Loucy (cell line): ENCODE measurements around the gene ARL3.

Source experiments
- H2AFZ ChIP-seq: fragments of 200-600 bp; sonication (generic); 2 replicates; pipeline ENCODE4 v1.6.0; 2016; ENCODE audit warnings: antibody characterized with exemption, mild to moderate bottlenecking, low read length, moderate library complexity
- H3F3A ChIP-seq: fragments of 200-600 bp; 2 replicates; pipeline ENCODE4 v1.6.0; 2016; ENCODE audit warnings: antibody characterized with exemption, low read depth, mild to moderate bottlenecking
- H3K27me3 ChIP-seq: fragments of 200-600 bp; sonication (generic); 2 replicates; pipeline ENCODE4 v1.6.1; 2014; ENCODE audit warnings: low read length, mild to moderate bottlenecking; ENCODE audit not compliant: insufficient read depth, poor library complexity, severe bottlenecking
- H3K36me3 ChIP-seq: fragments of 200-600 bp; sonication (generic); 2 replicates; pipeline ENCODE4 v1.6.1; 2016; ENCODE audit warnings: low read length; ENCODE audit not compliant: insufficient read depth
- H3K4me1 ChIP-seq: fragments of 200-600 bp; sonication (generic); 2 replicates; pipeline ENCODE4 v1.5.1; 2014; ENCODE audit warnings: low read length, mild to moderate bottlenecking; ENCODE audit not compliant: insufficient read depth, poor library complexity, severe bottlenecking
- H3K4me2 ChIP-seq: fragments of 200-600 bp; sonication (generic); 2 replicates; pipeline ENCODE4 v1.6.0; 2014; ENCODE audit warnings: antibody characterized with exemption, low read length, low read depth, mild to moderate bottlenecking; ENCODE audit not compliant: poor library complexity, severe bottlenecking
- H3K4me3 ChIP-seq: fragments of 200-600 bp; sonication (generic); 2 replicates; pipeline ENCODE4 v1.5.1; 2014; ENCODE audit warnings: low read length, mild to moderate bottlenecking, mixed read lengths; ENCODE audit not compliant: poor library complexity, severe bottlenecking
- H3K79me2 ChIP-seq: fragments of 200-600 bp; sonication (generic); 2 replicates; pipeline ENCODE4 v1.6.1; 2014; ENCODE audit warnings: low read length; ENCODE audit not compliant: insufficient read depth
- H3K9ac ChIP-seq: fragments of 200-600 bp; sonication (generic); 2 replicates; pipeline ENCODE4 v1.6.0; 2014; ENCODE audit warnings: mild to moderate bottlenecking, low read depth, low read length, moderate library complexity; ENCODE audit not compliant: poor library complexity, severe bottlenecking
- H3K9me2 ChIP-seq: fragments of 200-600 bp; sonication (generic); replicated peaks from 2 replicates; pipeline ENCODE4 v1.6.1; 2016; ENCODE audit warnings: low read depth, low read length, mixed read lengths
- H3K9me3 ChIP-seq: fragments of 200-600 bp; sonication (generic); 2 replicates; pipeline ENCODE4 v1.6.1; 2014; ENCODE audit warnings: mild to moderate bottlenecking, antibody characterized with exemption, low read length, low read depth; ENCODE audit not compliant: insufficient read depth
- H4K20me1 ChIP-seq: fragments of 200-600 bp; sonication (generic); 2 replicates; pipeline ENCODE4 v1.6.0; 2014; ENCODE audit warnings: antibody characterized with exemption, low read length, mild to moderate bottlenecking; ENCODE audit not compliant: insufficient read depth, poor library complexity, severe bottlenecking
- EZH2phosphoT487 ChIP-seq: fragments of 200-600 bp; IDR thresholded peaks from 2 replicates; pipeline ENCODE4 v1.6.1; 2018; ENCODE audit warnings: antibody characterized with exemption, mild to moderate bottlenecking, moderate library complexity, borderline replicate concordance
- TF ChIP-seq, protein P1 (sequence below): fragments of 200-600 bp; sonication (generic); conservative IDR thresholded peaks from 2 replicates; pipeline ENCODE4 v1.5.1; 2014; ENCODE audit warnings: mild to moderate bottlenecking, antibody characterized with exemption, low read length

The ARL3 gene

DNA sequence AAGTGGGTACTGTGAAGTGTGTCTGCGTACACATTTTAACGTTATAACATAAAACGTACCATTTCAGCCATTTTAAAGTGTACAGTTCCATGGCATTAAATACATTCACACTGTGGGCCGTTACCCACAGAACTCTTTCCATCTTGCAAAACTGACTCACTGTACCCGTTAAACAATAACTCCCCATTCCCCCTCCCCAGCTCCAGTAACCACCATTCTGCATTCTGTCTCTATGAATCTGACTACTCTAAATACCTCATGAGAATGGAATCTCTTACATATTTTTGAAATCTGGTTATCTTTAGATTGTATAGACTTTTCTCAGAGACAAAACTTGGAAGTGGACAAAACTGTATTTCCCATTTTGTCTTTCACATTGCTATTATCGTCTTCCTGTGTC lies 9.3 kb downstream of the ARL3 start:
- H3K79me2 ChIP-seq, result no peaks in the 10 kb centered on the region; the same call in 1 of the 2 replicates
- no peaks in the 10 kb centered on the region for H3K27me3 ChIP-seq
- H2AFZ ChIP-seq, result no peak overlapping the region
- no peaks in the 10 kb centered on the region for H3F3A ChIP-seq
- TF ChIP-seq, protein P1, sequence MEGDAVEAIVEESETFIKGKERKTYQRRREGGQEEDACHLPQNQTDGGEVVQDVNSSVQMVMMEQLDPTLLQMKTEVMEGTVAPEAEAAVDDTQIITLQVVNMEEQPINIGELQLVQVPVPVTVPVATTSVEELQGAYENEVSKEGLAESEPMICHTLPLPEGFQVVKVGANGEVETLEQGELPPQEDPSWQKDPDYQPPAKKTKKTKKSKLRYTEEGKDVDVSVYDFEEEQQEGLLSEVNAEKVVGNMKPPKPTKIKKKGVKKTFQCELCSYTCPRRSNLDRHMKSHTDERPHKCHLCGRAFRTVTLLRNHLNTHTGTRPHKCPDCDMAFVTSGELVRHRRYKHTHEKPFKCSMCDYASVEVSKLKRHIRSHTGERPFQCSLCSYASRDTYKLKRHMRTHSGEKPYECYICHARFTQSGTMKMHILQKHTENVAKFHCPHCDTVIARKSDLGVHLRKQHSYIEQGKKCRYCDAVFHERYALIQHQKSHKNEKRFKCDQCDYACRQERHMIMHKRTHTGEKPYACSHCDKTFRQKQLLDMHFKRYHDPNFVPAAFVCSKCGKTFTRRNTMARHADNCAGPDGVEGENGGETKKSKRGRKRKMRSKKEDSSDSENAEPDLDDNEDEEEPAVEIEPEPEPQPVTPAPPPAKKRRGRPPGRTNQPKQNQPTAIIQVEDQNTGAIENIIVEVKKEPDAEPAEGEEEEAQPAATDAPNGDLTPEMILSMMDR, result no peak
- no peak for TF ChIP-seq EZH2phosphoT487
- no peak overlapping the region for H3K4me3 ChIP-seq
- H3K9ac ChIP-seq, result no peak overlapping the region
- no peaks in the 10 kb centered on the region for H3K36me3 ChIP-seq
- no peak overlapping the region for H3K4me2 ChIP-seq
- peaks cover 13% of the 10 kb centered on the region for H3K4me1 ChIP-seq
- no peaks in the 10 kb centered on the region for H3K9me2 ChIP-seq
- no peaks in the 10 kb centered on the region for H4K20me1 ChIP-seq
- H3K9me3 ChIP-seq, result no peaks in the 10 kb centered on the region

DNA sequence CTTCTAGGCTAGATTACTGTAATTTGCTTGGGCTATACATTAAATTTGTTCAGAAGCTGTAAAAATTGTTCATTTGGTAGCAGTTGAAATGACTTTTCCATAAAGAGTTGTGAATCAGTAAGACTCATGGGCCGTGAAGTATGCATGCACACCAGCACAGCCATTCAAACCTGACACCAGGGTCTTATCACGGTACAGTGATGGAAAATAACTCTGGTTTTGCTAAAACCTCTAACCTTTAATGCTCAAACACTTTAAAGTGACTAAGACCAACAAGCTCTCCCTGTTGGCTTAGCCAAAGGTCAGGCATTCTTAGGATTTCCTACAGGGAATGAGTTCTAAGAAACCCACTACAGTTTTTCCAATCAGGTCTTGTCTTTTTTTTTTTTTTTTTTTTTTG lies 11.5 kb downstream of the ARL3 start:
- peaks cover 8% of the 10 kb centered on the region; the same call in 1 of the 2 replicates for H3K36me3 ChIP-seq
- no peak overlapping the region for H3K9ac ChIP-seq
- H3K4me2 ChIP-seq, result no peak overlapping the region
- H3K9me2 ChIP-seq, result no peaks in the 10 kb centered on the region
- no peaks in the 10 kb centered on the region for H3F3A ChIP-seq
- no peak overlapping the region for H3K4me3 ChIP-seq
- no peaks in the 10 kb centered on the region for H4K20me1 ChIP-seq
- no peaks in the 10 kb centered on the region for H3K27me3 ChIP-seq
- TF ChIP-seq, protein P1, result no peak
- no peak for TF ChIP-seq EZH2phosphoT487
- H3K79me2 ChIP-seq, result no peaks in the 10 kb centered on the region; the same call in 1 of the 2 replicates
- H3K9me3 ChIP-seq, result no peaks in the 10 kb centered on the region
- peaks cover 12% of the 10 kb centered on the region for H3K4me1 ChIP-seq
- no peak overlapping the region for H2AFZ ChIP-seq

DNA sequence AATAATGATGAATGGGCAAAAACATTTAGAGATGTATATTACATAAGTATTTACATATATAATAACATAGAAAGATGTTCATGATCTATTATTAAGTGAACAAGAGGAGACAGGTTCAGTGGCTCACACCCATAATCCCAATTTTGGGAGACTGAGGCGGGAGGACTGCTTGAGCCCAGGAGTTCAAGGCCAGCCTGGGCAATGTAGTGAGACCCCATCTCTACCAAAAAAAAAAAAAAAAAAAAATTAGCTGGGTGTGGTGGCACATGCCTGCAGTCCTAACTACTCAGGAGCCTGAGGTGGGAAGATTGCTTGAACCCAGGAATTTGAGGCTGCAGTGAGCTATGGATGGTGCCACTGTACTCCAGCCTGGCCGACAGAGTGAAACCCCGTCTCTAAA lies 12.4 kb downstream of the ARL3 start:
- no peaks in the 10 kb centered on the region for H4K20me1 ChIP-seq
- H3K27me3 ChIP-seq, result no peaks in the 10 kb centered on the region
- no peaks in the 10 kb centered on the region for H3K9me2 ChIP-seq
- no peak overlapping the region for H3K9ac ChIP-seq
- no peak for TF ChIP-seq EZH2phosphoT487
- H3F3A ChIP-seq, result no peaks in the 10 kb centered on the region
- H2AFZ ChIP-seq, result no peak overlapping the region
- no peaks in the 10 kb centered on the region; the same call in 1 of the 2 replicates for H3K79me2 ChIP-seq
- H3K4me1 ChIP-seq, result peaks cover 7% of the 10 kb centered on the region
- H3K4me3 ChIP-seq, result no peak overlapping the region
- H3K36me3 ChIP-seq, result peaks cover 15% of the 10 kb centered on the region; the same call in 1 of the 2 replicates
- H3K9me3 ChIP-seq, result no peaks in the 10 kb centered on the region
- H3K4me2 ChIP-seq, result no peak overlapping the region

DNA sequence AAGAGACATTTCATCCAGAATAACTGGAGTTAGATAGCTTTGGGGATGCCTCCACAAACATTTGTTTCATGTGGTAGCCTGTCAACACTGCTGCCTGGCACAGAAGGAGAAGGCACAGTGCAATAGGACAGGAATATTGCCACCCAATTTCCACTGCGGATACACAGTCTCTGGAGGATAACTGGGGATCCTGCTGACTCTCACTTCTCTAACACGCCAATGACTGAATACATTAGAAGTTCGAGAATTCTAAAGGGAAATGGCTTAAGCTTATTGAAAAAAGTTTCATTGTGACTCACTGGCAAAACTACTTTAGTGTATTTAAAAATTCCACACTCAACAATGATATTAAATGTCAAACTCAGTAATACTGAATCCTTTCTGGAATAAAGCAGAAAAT lies 12.9 kb downstream of the ARL3 start:
- Histone ChIP-seq H3K36me3 (peaks cover 19% of the 10 kb centered on the region; the same call in 1 of the 2 replicates), H4K20me1 (no peaks in the 10 kb centered on the region), H3F3A (no peaks in the 10 kb centered on the region), H3K9me2 (no peaks in the 10 kb centered on the region), H3K4me1 (peaks cover 7% of the 10 kb centered on the region), H2AFZ (no peak overlapping the region), H3K27me3 (no peaks in the 10 kb centered on the region), H3K4me2 (no peak overlapping the region), H3K9ac (no peak overlapping the region), H3K4me3 (no peak overlapping the region), H3K79me2 (no peaks in the 10 kb centered on the region; the same call in 1 of the 2 replicates), H3K9me3 (no peaks in the 10 kb centered on the region)
- no peak for TF ChIP-seq EZH2phosphoT487
- TF ChIP-seq, protein P1, result no peak
